ENCODE measurements around the gene CEP162. TPM values are rescaled to one million over a fixed set of nuclear protein-coding genes. Genes with fewer than 3 reads are reported as not detected.

Gene CEP162
- total RNA-seq, 1 experiment from 2014 or later = 12.1 TPM

- POLR2A ChIA-PET (ENCODE audit: low non-redundant PET) = no interaction called here
- H3K4me1 ChIP-seq (ENCODE audit: insufficient read depth, low read length, poor library complexity, severe bottlenecking) = no peaks in the 10 kb centered on the region
- H3K27ac ChIP-seq (ENCODE audit: low read depth, low read length, poor library complexity, severe bottlenecking) = no peak overlapping the region
- DNase-seq (ENCODE audit: low spot score) = no peak
- H3K27me3 ChIP-seq (replicated peaks; ENCODE audit: insufficient read depth, low read depth, low read length, poor library complexity) = peaks cover 22% of the 10 kb centered on the region
- H3K9me3 ChIP-seq (ENCODE audit: low read depth, low read length, poor library complexity, severe bottlenecking) = no peaks in the 10 kb centered on the region
- BruUV-seq (replicated peaks) = no TSS peak
- intact Hi-C loops (cut with micrococcal nuclease; ENCODE audit: unreplicated experiment) = no loop called here
- no peaks in the 10 kb centered on the region for H3K36me3 ChIP-seq (ENCODE audit: insufficient read depth, low read length, poor library complexity, severe bottlenecking)
- H3K4me3 ChIP-seq (ENCODE audit: low read depth, low read length, poor library complexity, severe bottlenecking) = no peak overlapping the region
- TF ChIP-seq CTCF (conservative IDR thresholded peaks at IDR 0.05; ENCODE audit: low read depth, low read length) (no peak), EZH2 (IDR thresholded peaks at IDR 0.05; ENCODE audit: borderline replicate concordance, low read depth, low read length, poor library complexity, severe bottlenecking) (no peak)
- CTCF ChIA-PET = no interaction called here
Observed at GRCh38 chr6:84272298-84272697, 44.9 kb upstream of the CEP162 start.

- TF ChIP-seq CTCF (conservative IDR thresholded peaks at IDR 0.05; ENCODE audit: low read depth, low read length) = no peak
- TF ChIP-seq EZH2 (IDR thresholded peaks at IDR 0.05; ENCODE audit: borderline replicate concordance, low read depth, low read length, poor library complexity, severe bottlenecking) = no peak
- CTCF ChIA-PET = no interaction called here
- POLR2A ChIA-PET (ENCODE audit: low non-redundant PET) = no interaction called here
- Histone ChIP-seq H3K36me3 (ENCODE audit: insufficient read depth, low read length, poor library complexity, severe bottlenecking) (no peaks in the 10 kb centered on the region), H3K4me3 (ENCODE audit: low read depth, low read length, poor library complexity, severe bottlenecking) (no peak overlapping the region), H3K9me3 (ENCODE audit: low read depth, low read length, poor library complexity, severe bottlenecking) (no peaks in the 10 kb centered on the region), H3K27ac (ENCODE audit: low read depth, low read length, poor library complexity, severe bottlenecking) (no peak overlapping the region), H3K4me1 (ENCODE audit: insufficient read depth, low read length, poor library complexity, severe bottlenecking) (no peaks in the 10 kb centered on the region), H3K27me3 (replicated peaks; ENCODE audit: insufficient read depth, low read depth, low read length, poor library complexity) (peaks cover 22% of the 10 kb centered on the region)
- no peak for DNase-seq (ENCODE audit: low spot score)
- no TSS peak for BruUV-seq (replicated peaks)
- intact Hi-C loops (cut with micrococcal nuclease; ENCODE audit: unreplicated experiment) = no loop called here
Observed at GRCh38 chr6:84271061-84271716, 43.7 kb upstream of the CEP162 start.

GRCh38 chr6:84269947-84270733 is 42.7 kb upstream of the CEP162 start:
- POLR2A ChIA-PET (ENCODE audit: low non-redundant PET) = no interaction called here
- Histone ChIP-seq H3K4me3 (ENCODE audit: low read depth, low read length, poor library complexity, severe bottlenecking) (no peak overlapping the region), H3K27ac (ENCODE audit: low read depth, low read length, poor library complexity, severe bottlenecking) (no peak overlapping the region), H3K4me1 (ENCODE audit: insufficient read depth, low read length, poor library complexity, severe bottlenecking) (no peaks in the 10 kb centered on the region), H3K27me3 (replicated peaks; ENCODE audit: insufficient read depth, low read depth, low read length, poor library complexity) (peaks cover 15% of the 10 kb centered on the region), H3K36me3 (ENCODE audit: insufficient read depth, low read length, poor library complexity, severe bottlenecking) (no peaks in the 10 kb centered on the region), H3K9me3 (ENCODE audit: low read depth, low read length, poor library complexity, severe bottlenecking) (no peaks in the 10 kb centered on the region)
- TF ChIP-seq EZH2 (IDR thresholded peaks at IDR 0.05; ENCODE audit: borderline replicate concordance, low read depth, low read length, poor library complexity, severe bottlenecking) (no peak), CTCF (conservative IDR thresholded peaks at IDR 0.05; ENCODE audit: low read depth, low read length) (no peak)
- CTCF ChIA-PET = no interaction called here
- BruUV-seq (replicated peaks) = no TSS peak
- no peak for DNase-seq (ENCODE audit: low spot score)
- intact Hi-C loops (cut with micrococcal nuclease; ENCODE audit: unreplicated experiment) = no loop called here

Measured in A673 (cell line).